ENCODE data around the gene ASIC4.

ASIC4 gene

GRCh38 chr2:219498280-219499057 lies 15.8 kb upstream of the ASIC4 start, which contains the start of gene GMPPA:
GMPPA (plus strand) TSS chr2:219498891; CDS start chr2:219499976, 1,085 bp downstream.
- DNase-seq: peak; percentile 96 to 97

GRCh38 chr2:219499058-219499307 lies 15.3 kb upstream of the ASIC4 start:
- no peak for DNase-seq

- no peak for DNase-seq
Measured at GRCh38 chr2:219499555-219499954, 14.7 kb upstream of the ASIC4 start.

GRCh38 chr2:219500135-219500534 lies 14.1 kb upstream of the ASIC4 start:
- DNase-seq: no peak

- no peak for DNase-seq
Measured at GRCh38 chr2:219501849-219502248, 12.4 kb upstream of the ASIC4 start.

GRCh38 chr2:219502618-219503017 lies 11.7 kb upstream of the ASIC4 start:
- no peak for DNase-seq

GRCh38 chr2:219505585-219505984 lies 8.7 kb upstream of the ASIC4 start:
- no peak for DNase-seq

- no peak for DNase-seq
Measured at GRCh38 chr2:219506153-219506801, 8.0 kb upstream of the ASIC4 start.

- no peak for DNase-seq
Measured at GRCh38 chr2:219506802-219507526, 7.3 kb upstream of the ASIC4 start.

GRCh38 chr2:219507581-219508443 lies 6.5 kb upstream of the ASIC4 start:
- DNase-seq: no peak

GRCh38 chr2:219508444-219508734 lies 5.9 kb upstream of the ASIC4 start:
- no peak for DNase-seq

- no peak for DNase-seq
Measured at GRCh38 chr2:219508971-219509779, 5.1 kb upstream of the ASIC4 start.

- peak in 1 of 2 experiments; percentile 41 for DNase-seq
Measured at GRCh38 chr2:219509780-219510511, 4.3 kb upstream of the ASIC4 start.

GRCh38 chr2:219510512-219511135 lies 3.7 kb upstream of the ASIC4 start:
- no peak for DNase-seq

- no peak for DNase-seq
Measured at GRCh38 chr2:219511547-219512325, 2.5 kb upstream of the ASIC4 start.

- DNase-seq: no peak
Measured at GRCh38 chr2:219512524-219513216, 1.6 kb upstream of the ASIC4 start.

- DNase-seq: no peak
Measured at GRCh38 chr2:219513787-219514186, 495 bp upstream of the ASIC4 start.

GRCh38 chr2:219514836-219515235 lies 554 bp downstream of the ASIC4 start:
- no peak for DNase-seq

GRCh38 chr2:219515874-219516629 lies 1.8 kb downstream of the ASIC4 start:
- DNase-seq: no peak

Measured in SW 1271 (cell line).